Kidney epithelial cell (primary cell): Measurements from ENCODE around the gene VAX1. TPM values are rescaled to one million over a fixed set of nuclear protein-coding genes. Genes with fewer than 3 reads are reported as not detected.

Experiments used
- DNase-seq: peaks from one replicate; pipeline ENCODE4 v3.0.0-alpha.2; 2010; ENCODE audit warnings: low read depth
- H3K27me3 ChIP-seq: 2 replicates; pipeline ENCODE4 v1.6.0; 2011; ENCODE audit warnings: low read length; ENCODE audit not compliant: control insufficient read depth, insufficient read depth
- H3K36me3 ChIP-seq: 2 replicates; pipeline ENCODE4 v1.5.1; 2011; ENCODE audit warnings: low read length; ENCODE audit not compliant: control insufficient read depth, insufficient read depth
- H3K4me3 ChIP-seq: 2 replicates; pipeline ENCODE4 v1.5.1; 2011; ENCODE audit warnings: low read depth, mild to moderate bottlenecking, control low read depth, low read length
- total RNA-seq: library from RNA; depleted of rRNA; stranded (reverse); fragments of >200 nt; gene quantifications from 2 replicates; pipeline ENCODE4 v1.2.3, GENCODE V29; 2015
- TF ChIP-seq, protein P1 (sequence below): IDR thresholded peaks from 2 replicates; pipeline ENCODE4 v1.5.1; 2011; ENCODE audit warnings: mild to moderate bottlenecking, moderate library complexity, low read length, control low read depth, inconsistent platforms; ENCODE audit not compliant: insufficient read depth, poor library complexity, severe bottlenecking

VAX1 gene
- total RNA-seq, 1 donor from 2014 or later, result 0.08 TPM

DNA sequence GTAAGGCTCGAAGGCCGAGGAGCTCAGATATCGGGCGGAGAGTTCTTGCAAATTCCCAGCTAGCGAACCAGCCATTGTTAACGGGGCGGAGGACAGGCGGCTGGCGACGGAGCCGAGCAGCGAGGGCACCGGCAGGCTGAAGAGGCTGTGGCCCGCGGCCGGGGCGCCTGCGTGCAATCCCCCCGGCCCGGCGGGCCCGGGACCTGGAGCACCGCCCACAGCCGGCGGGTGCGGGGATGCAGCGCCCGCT, 4.1 kb downstream of the VAX1 start:
- no peak for DNase-seq
- peaks cover 89% of the 10 kb centered on the region for H3K27me3 ChIP-seq
- H3K4me3 ChIP-seq, result no peak overlapping the region
- TF ChIP-seq, protein P1, sequence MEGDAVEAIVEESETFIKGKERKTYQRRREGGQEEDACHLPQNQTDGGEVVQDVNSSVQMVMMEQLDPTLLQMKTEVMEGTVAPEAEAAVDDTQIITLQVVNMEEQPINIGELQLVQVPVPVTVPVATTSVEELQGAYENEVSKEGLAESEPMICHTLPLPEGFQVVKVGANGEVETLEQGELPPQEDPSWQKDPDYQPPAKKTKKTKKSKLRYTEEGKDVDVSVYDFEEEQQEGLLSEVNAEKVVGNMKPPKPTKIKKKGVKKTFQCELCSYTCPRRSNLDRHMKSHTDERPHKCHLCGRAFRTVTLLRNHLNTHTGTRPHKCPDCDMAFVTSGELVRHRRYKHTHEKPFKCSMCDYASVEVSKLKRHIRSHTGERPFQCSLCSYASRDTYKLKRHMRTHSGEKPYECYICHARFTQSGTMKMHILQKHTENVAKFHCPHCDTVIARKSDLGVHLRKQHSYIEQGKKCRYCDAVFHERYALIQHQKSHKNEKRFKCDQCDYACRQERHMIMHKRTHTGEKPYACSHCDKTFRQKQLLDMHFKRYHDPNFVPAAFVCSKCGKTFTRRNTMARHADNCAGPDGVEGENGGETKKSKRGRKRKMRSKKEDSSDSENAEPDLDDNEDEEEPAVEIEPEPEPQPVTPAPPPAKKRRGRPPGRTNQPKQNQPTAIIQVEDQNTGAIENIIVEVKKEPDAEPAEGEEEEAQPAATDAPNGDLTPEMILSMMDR, result no peak
- no peaks in the 10 kb centered on the region for H3K36me3 ChIP-seq

DNA sequence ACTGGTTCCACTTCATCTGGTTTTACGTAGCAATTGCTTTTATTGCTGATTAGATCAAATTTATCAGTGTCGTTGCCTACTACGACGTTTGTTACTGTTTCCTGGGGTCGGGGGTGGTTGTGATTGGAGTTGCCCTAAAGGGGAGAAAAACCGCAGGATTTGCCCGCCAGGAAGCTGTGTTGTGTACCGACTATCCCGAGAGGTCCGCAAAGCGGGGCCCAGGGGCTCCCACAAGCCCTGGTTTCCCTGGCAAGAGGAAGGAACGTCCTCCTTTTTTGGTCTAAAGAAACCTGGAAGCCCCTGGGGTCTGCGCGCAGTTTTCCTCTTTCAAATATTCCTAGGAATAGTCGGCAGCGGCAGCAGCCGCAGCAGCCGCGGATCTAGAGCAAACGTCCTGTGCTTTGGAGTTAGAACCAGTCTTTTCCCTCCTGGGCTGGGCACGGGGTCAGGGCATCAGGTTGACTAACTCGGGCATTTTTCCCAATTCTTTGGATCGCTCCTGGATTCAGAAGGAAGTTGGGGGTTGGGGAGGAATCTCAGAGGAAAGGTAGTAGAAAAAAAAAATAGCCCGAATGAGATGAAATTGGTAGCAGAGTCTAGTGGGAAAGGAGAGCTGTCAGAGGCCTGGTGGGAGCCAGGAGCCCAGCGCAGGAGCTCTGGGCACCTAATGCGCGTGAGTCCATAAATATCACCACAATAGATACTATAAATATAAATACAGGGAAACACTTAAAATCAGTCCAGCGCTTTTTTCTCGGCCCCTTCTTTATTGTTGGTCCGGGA, 4.6 kb downstream of the VAX1 start:
- TF ChIP-seq, protein P1, result no peak
- Histone ChIP-seq H3K4me3 (no peak overlapping the region), H3K36me3 (no peaks in the 10 kb centered on the region), H3K27me3 (peaks cover 88% of the 10 kb centered on the region)
- DNase-seq, result no peak

DNA sequence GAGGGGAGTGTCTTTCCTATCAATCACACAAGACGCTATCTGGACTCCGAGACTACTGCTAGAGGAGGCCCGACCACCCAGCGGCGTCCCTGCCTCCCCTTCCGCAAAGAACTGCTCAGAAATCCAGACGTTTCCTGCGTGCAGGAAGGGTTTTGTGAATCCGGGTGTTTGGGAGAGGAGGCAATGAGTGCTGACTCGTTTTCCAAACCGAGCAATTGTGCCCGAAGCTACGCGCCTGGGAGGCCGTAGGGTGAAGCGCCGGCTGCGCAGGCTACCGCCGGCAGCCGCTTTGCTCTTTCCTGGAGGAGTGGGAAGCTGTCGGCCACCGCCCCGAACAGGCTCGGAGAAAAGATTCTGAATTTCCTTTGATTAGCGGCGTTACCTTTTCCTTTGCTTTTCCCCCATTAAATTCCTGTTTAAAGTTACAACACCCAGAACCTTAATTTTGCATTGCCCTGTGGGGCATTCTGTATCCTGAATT, 5.3 kb downstream of the VAX1 start:
- Histone ChIP-seq H3K4me3 (no peak overlapping the region), H3K27me3 (peaks cover 85% of the 10 kb centered on the region), H3K36me3 (no peaks in the 10 kb centered on the region)
- TF ChIP-seq, protein P1, result no peak
- DNase-seq, result no peak

DNA sequence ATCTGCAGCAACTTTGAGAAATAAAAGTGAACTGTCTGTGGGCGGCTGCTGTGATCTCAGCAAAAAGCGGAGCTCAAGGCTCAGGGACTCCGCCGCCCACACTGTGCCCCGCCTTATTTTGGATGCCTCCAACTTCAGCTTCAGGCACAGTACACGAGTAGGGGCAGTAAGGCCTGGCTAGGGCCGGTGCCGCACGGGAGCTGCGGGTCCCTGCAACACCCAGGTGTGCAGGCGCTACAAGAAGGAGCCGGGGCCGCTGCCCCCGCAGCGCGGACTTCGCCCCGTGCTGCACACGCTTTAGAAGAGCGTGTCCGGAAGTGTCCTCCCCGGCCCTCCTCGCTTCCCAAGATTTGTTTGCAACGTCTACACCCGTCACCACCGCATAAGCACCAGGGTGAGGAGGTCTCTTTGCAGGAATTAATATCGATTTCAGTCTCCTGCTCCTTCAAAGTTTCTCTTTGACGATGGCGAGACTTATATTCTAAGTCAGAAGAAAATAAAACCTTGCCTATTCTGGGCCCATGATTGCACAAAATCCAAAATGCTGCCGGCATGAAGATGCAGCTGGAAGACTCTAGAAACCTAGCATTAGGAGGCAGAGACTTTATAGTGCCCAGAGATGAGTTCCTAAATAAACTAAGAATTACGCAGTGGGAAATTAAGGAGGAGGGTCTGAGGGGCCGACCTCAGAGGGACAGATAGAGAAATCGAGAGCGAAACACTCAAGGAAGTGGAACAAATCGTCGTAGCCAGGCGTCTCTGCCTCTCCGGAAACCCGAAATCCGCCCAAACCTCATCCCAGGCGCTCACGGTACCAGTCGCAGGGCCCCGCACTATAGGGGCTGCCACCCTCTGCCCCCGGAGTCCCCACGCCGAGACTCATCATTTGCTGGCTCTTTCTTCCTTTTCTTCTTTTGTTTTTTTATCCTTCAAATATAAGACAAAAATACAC, 6.4 kb downstream of the VAX1 start:
- DNase-seq, result no peak
- no peaks in the 10 kb centered on the region for H3K36me3 ChIP-seq
- H3K27me3 ChIP-seq, result peaks cover 82% of the 10 kb centered on the region
- H3K4me3 ChIP-seq, result no peak overlapping the region
- TF ChIP-seq, protein P1, result no peak

DNA sequence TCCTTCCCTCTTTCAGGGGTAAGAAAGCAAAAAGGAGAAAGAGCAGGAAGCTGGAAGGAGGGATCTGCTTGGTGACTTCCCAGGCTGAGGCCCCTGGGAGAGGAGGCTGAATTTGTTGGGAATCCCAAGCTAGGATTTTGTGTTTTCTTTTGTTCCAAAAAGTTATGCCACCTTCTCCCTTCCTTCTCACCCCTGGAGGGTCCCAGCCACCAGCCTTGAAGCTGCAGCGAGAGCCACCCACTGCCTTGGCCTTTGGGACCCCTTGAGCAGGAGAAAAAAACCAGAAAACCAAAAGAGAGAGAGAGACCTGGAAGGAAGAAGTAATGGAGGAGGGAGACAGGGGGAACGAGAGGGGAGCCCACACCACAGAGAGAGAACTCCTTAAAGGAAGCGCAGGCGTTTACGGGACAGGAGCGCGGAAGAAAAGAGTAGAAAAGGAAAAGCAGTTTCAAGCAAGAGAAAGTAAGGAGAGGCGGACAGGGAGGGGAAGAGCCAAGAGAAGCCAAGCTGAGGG, 7.2 kb downstream of the VAX1 start:
- no peak for DNase-seq
- no peak overlapping the region for H3K4me3 ChIP-seq
- H3K36me3 ChIP-seq, result no peaks in the 10 kb centered on the region
- TF ChIP-seq, protein P1, result no peak
- H3K27me3 ChIP-seq, result peaks cover 76% of the 10 kb centered on the region
